ENCODE data around the gene MORN5.

DNA sequence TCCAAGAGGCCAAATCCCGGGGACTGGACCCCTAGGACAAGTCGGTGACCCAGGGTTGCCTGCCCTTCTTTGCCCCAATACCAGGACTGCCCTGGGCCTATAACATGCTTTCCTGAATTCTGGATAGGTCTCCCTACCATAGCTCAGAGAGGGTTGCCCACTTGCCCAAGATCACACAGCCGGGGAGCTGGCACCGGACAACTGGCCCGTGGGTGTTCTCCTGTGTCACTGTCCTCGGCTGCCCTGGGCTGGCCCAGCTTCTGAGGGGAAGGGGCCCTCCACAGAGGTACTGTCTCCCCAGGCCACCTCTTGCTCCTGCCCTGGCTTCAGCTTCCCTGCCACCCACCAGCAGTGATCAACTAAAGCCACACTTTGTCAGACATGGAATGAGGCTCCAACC is 37.8 kb upstream of the MORN5 start:
- TF ChIP-seq, protein P1, sequence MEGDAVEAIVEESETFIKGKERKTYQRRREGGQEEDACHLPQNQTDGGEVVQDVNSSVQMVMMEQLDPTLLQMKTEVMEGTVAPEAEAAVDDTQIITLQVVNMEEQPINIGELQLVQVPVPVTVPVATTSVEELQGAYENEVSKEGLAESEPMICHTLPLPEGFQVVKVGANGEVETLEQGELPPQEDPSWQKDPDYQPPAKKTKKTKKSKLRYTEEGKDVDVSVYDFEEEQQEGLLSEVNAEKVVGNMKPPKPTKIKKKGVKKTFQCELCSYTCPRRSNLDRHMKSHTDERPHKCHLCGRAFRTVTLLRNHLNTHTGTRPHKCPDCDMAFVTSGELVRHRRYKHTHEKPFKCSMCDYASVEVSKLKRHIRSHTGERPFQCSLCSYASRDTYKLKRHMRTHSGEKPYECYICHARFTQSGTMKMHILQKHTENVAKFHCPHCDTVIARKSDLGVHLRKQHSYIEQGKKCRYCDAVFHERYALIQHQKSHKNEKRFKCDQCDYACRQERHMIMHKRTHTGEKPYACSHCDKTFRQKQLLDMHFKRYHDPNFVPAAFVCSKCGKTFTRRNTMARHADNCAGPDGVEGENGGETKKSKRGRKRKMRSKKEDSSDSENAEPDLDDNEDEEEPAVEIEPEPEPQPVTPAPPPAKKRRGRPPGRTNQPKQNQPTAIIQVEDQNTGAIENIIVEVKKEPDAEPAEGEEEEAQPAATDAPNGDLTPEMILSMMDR (IDR thresholded peaks at IDR 0.05), result no peak
- TF ChIP-seq POLR2AphosphoS5 (IDR thresholded peaks at IDR 0.05), result no peak
